ENCODE results near the gene EID3.
"Not testable (repeated sequence)": the region's sequence is repeated elsewhere in the genome, so short reads cannot be mapped to it uniquely, and the experiment has no call there.

The EID3 gene

GRCh38 chr12:104313568-104314241, 10.2 kb downstream of the EID3 start:
- no peak for DNase-seq

DNA sequence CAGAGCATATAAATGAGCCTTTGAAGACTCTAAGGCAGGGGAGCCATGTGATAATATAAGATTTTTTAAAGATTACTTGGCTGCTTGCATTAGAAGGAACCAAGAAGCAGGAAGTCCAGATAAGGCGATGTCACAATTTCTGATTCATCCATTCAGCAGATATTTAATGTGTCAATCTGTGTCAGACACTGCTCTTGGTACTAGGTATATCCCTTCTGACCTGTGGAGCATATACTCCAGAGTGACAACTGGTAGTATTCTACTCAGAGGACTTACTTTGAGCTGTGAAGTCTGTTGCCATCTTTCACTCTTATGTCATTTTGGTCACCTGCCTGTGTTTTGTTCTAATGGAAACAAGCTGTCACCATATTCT, 10.7 kb downstream of the EID3 start:
- DNase-seq = no peak

DNA sequence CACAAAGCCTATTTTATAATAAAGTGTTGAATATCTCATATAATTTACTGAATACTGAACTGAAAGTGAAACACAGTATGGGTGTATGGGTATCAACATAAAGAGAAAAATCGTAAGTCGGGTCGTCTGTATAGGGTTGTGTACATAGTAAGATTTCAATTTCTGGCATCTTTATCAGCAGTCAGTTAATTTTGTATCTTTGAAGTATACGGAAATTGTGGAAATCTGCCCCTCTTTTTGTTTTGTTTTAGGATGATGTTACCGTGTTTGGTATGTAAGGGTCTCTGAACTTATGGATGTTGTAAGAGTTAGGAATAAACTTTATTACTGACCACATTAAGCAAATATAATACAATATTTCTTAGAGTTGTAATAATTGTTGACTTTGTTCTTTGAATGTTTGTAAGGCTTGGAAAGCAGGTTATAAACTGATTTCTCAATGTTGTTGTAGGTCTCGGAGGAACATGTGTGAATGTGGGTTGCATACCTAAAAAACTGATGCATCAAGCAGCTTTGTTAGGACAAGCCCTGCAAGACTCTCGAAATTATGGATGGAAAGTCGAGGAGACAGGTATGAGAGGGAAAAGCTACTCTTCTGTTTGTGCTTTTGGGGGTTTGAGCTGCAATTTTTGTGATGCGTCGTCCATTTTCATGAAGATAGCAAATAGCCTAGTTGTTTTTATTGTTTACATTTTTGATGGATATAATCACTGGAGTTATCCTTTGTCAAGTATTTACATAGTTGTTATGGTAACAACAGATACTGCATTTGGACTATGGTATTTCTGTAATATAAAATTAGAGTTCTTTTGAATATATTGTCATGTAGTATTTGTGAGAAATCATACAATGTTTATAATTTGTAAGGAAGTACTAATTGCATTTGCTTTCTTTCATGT, 12.0 kb downstream of the EID3 start:
- DNase-seq = no peak

DNA sequence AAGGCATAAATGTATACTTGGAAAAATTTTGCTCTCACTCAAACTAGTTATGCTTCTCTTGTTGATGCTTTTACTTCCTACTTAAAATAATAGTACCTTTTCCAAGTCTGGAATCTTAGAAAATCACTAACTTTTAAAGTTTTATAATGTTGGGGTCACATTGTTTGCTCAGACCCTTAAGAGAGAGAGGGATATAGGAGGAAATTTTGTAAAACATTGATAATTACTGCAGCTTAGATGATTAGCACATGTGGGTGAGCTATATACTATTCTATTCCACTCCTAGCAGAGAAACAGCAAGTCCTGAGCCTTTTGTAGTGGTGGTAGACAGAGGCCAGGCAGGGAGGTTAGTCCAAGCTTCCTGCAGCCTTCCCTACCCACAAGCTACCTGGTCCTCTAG, 13.4 kb downstream of the EID3 start:
- DNase-seq = no peak

- DNase-seq = no peak
Observed at GRCh38 chr12:104317538-104318210, 14.1 kb downstream of the EID3 start.

- DNase-seq = no peak
Observed at GRCh38 chr12:104319028-104319427, 15.5 kb downstream of the EID3 start.

- DNase-seq = no peak
Observed at GRCh38 chr12:104319918-104320626, 16.5 kb downstream of the EID3 start.

- DNase-seq = no peak
Observed at GRCh38 chr12:104320627-104321024, 17.1 kb downstream of the EID3 start.

DNA sequence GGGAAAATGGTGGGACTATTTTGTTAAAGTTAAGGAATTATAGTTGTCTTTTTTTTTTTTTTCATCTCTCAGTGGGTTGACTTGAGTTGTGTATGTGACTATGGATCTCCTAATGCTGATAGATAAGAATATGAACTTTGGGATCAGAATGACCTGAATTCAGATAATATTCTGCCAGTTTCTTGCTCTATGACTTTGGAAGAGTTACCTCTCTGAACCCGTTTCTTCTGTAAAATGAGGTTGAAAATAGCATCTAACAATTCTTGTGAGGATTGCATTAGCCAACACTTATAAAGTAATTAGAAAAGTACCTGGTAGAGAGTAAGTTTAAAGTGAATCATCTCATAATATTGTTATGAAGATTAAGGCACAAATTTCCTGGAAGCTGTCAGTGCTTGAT, 18.4 kb downstream of the EID3 start:
- DNase-seq = no peak

DNA sequence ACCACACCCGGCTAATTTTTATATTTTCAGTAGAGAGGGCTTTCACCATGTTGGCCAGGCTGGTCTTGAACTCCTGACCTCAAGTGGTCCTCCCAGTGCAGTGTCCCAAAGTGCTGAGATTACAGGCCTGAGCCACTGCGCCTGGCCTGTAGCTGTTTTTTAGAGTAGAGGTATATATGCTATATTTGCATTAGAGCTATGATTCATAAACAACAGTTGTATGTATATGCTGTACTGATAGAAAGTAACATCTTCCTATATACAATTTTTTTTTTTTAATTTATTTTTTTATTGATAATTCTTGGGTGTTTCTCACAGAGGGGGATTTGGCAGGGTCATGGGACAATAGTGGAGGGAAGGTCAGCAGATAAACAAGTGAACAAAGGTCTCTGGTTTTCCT, 19.0 kb downstream of the EID3 start:
- DNase-seq = not testable (repeated sequence)

DNA sequence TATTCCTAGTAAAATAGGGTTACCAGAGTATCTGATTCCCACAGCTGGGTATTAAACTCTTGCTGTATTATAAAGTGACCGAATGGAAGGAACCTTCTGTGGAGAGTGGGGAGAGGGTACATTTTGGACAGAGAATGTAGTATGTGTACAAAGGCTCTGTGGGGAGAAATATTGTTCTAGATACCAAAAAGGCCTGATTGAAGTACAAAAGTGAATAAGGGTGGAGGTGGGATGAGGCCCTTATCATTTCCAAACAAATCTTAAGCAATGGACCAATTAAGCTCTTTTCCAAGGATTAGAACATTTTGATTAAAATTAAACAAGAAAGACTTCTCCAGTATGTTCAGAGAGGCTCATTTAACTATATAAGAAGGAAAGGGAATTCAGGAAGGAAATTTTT, 20.4 kb downstream of the EID3 start:
- no peak for DNase-seq

- DNase-seq = not testable (repeated sequence)
Observed at GRCh38 chr12:104328278-104328677, 24.7 kb downstream of the EID3 start.

GRCh38 chr12:104328790-104329189, 25.3 kb downstream of the EID3 start:
- no peak for DNase-seq

- DNase-seq = no peak
Observed at GRCh38 chr12:104329707-104330532, 26.4 kb downstream of the EID3 start.

DNA sequence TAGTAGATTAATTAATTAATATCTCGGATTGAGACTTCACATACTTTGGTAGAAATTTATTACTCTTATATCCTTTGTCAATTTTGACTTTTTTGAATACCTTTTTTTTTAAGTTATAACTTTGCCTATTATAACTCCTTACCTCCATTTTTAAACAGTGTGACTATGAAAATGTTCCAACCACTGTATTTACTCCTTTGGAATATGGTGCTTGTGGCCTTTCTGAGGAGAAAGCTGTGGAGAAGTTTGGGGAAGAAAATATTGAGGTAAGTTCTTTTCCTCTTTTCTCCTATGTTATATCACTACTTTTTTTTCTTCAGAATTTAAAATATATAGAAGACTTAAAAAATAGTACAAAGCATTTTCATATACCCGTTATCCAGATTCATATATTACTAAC, 27.8 kb downstream of the EID3 start:
- DNase-seq = no peak

GRCh38 chr12:104332273-104332672, 28.7 kb downstream of the EID3 start:
- not testable (repeated sequence) for DNase-seq

GRCh38 chr12:104333692-104334255, 30.2 kb downstream of the EID3 start:
- no peak for DNase-seq

DNA sequence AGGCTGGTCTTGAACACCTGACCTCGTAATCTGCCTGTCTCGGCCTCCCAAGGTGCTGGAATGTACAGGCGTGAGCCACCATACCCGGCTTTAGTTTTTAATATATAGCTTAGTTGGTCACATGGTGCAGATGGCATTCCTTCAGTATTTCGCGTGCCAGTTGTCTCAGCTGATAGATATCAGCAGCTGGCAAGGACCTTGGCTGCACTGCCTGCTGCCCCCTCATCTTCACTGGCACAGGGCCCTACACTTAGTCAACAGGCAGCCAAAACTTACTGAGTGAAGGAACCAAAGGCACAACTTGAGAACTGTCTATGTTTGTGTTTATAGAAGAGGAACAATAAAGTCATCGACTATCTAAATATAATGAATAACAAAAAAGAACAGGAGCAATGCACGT, 31.0 kb downstream of the EID3 start:
- no peak for DNase-seq

DNA sequence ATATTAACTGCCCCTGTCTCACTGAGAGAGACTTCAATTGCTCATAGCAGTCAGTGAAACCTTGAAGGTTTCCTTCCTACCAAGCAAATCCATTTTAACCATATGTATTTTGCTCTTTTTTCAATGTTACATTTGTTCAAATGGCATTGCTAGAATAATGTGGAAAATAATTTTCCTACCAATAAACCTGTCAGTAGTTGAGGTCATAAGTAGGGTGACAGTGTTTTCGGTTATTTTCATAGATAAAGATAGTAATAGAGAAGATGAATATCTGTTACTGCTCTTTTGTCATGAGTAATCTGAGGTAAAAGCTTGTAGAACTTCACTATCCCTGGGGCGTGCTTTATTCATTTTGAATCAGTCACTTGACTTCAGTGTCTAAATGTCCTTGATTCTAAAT, 32.6 kb downstream of the EID3 start:
- DNase-seq = no peak

DNA sequence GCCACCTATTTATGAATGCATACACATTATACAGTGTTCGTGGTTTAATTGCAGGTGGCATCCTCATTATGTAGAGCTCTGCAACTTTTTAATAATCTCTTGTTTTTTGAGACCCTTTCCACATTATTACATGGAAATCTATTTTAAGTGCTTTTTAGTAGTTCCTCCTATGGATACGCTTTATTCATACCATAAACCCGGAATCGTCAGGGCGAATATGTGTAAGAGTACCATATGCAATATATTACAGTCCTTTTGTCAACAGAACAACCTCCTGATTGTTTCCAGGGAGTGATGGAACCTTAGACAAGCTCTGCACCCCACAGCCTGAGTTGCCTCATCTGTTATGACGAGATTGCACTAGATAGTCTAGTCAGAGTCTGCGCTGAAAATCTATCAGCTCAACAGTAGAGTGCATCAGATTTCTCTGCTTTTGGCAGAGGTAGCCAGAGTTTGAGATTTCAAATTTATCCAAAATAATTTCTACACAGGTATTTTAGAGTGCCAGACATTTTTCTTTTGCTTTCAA, 33.6 kb downstream of the EID3 start:
- DNase-seq = no peak

- peak; percentile 14 for DNase-seq
Observed at GRCh38 chr12:104339663-104340062, 36.1 kb downstream of the EID3 start.

- DNase-seq = no peak
Observed at GRCh38 chr12:104340177-104340576, 36.6 kb downstream of the EID3 start.

All from NCI-H2171 treated with DMSO at 0.1 percent for 48 hours (cell line).